Lung (tissue), 12 donors: Measurements from ENCODE around the gene GALNS. TPM values are rescaled to one million over a fixed set of nuclear protein-coding genes. Genes with fewer than 3 reads are reported as not detected.
"Not testable (repeated sequence)": the region's sequence is repeated elsewhere in the genome, so short reads cannot be mapped to it uniquely, and the experiment has no call there.

ENCODE experiments used
- ATAC-seq: fragments of 200-7000 bp; cut with Tn5 transposase; one replicate; pipeline ENCODE4 v1.9.1; 2020; ENCODE audit warnings: moderate number of reproducible peaks; ENCODE audit not compliant: insufficient read depth, low FRiP score
- DNase-seq, 3 donors: peaks; one replicate each; pipeline ENCODE4 v3.0.0-alpha.2; 2013 to 2017
- H3K27ac ChIP-seq, 2 donors: one replicate each; pipeline ENCODE4 v1.5.1; 2013; ENCODE audit warnings: mild to moderate bottlenecking in 2 of 2, moderate library complexity in 2 of 2, control low read depth in 1 of 2, inconsistent platforms in 1 of 2, low read depth in 1 of 2, low read length in 1 of 2
- H3K27me3 ChIP-seq, 3 donors: one replicate each; pipeline ENCODE4 v1.5.1; 2013; ENCODE audit warnings: low read length in 2 of 3; ENCODE audit not compliant: control insufficient read depth in 3 of 3, insufficient read depth in 3 of 3
- H3K36me3 ChIP-seq, 4 donors: one replicate each; pipeline ENCODE4 v1.5.1; 2013; ENCODE audit warnings: low read length in 4 of 4, mild to moderate bottlenecking in 1 of 4, moderate library complexity in 1 of 4; ENCODE audit not compliant: control insufficient read depth in 4 of 4, insufficient read depth in 4 of 4
- H3K4me1 ChIP-seq, 5 donors: one replicate each; pipeline ENCODE4 v1.5.1; 2013; ENCODE audit warnings: low read length in 5 of 5, mild to moderate bottlenecking in 2 of 5, moderate library complexity in 1 of 5; ENCODE audit not compliant: control insufficient read depth in 5 of 5, insufficient read depth in 5 of 5
- H3K4me3 ChIP-seq: one replicate; pipeline ENCODE4 v1.5.1; 2013; ENCODE audit warnings: mild to moderate bottlenecking, control low read depth, moderate library complexity
- H3K9ac ChIP-seq, 2 donors: one replicate each; pipeline ENCODE4 v1.5.1; 2013; ENCODE audit warnings: low read length in 2 of 2, control low read depth in 1 of 2; ENCODE audit not compliant: insufficient read depth in 1 of 2
- H3K9me3 ChIP-seq, 4 donors: one replicate each; pipeline ENCODE4 v1.5.1; 2013; ENCODE audit warnings: low read length in 3 of 4, mild to moderate bottlenecking in 1 of 4, moderate library complexity in 1 of 4; ENCODE audit not compliant: control insufficient read depth in 4 of 4, insufficient read depth in 3 of 4
- CTCF ChIP-seq: IDR thresholded peaks from 2 replicates; pipeline ENCODE4 v1.5.1; 2012; ENCODE audit warnings: mild to moderate bottlenecking; ENCODE audit errors: control extremely low read depth, extremely low read depth
- WGBS, 2 donors: extraction: QIAGEN DNeasy Blood & Tissue Kit; methylation state at CpG; one replicate each; pipeline ENCODE4 v1.1.7; 2013; 5-methylcytosine and 5-hydroxymethylcytosine counted together
- polyA plus RNA-seq, 2 donors: library from polyadenylated mRNA; stranded (reverse); fragments of 200-250 nt; gene quantifications; one replicate each; pipeline ENCODE4 v1.2.1, GENCODE V29; 2013
- total RNA-seq, 2 donors: library from RNA; depleted of rRNA in 1 of 2; stranded (reverse); fragments of >200 nt in 1 of 2; gene quantifications; one replicate each; pipeline ENCODE4 v1.2.1, GENCODE V29; 2014 to 2021
- donor health status: control.
- donor health status: control.
- donor health status: Bipolar disorder and iron deficiency.
- donor health status: healthy.
- donor health status: DM: yes; HTN: yes; CAD: no.

GALNS gene
- total and polyA plus RNA-seq, 4 donors = 21.4 to 61.9 (median 30.3) TPM

- Histone ChIP-seq H3K27me3 (no peaks in the 10 kb centered on the region), H3K4me1 (peaks cover 0 to 9% (median 2%) of the 10 kb centered on the region in 5 donors), H3K27ac (no peak overlapping the region), H3K36me3 (peaks cover 0 to 11% (median 0%) of the 10 kb centered on the region in 4 donors), H3K9me3 (no peaks in the 10 kb centered on the region), H3K9ac (no peak overlapping the region), H3K4me3 (no peak overlapping the region)
- DNase-seq = no peak
- WGBS, 2 donors = 92 to 98% methylated on average over 20 of the region's 20 CpGs
- no peak for ATAC-seq
- TF ChIP-seq CTCF = no peak
Observed at GRCh38 chr16:88892065-88892464, 35.3 kb upstream of the GALNS start.

- H3K9me3 ChIP-seq = no peaks in the 10 kb centered on the region
- ATAC-seq (no peak), DNase-seq (no peak)
- no peak overlapping the region for H3K27ac ChIP-seq
- H3K27me3 ChIP-seq = no peaks in the 10 kb centered on the region
- peaks cover 0 to 5% (median 0%) of the 10 kb centered on the region in 4 donors for H3K36me3 ChIP-seq
- WGBS, 2 donors = 94 to 96% methylated on average over 16 of the region's 16 CpGs
- no peak for TF ChIP-seq CTCF
- no peak overlapping the region for H3K4me3 ChIP-seq
- no peak overlapping the region for H3K9ac ChIP-seq
- peaks cover 0 to 17% (median 7%) of the 10 kb centered on the region in 5 donors for H3K4me1 ChIP-seq
Observed at GRCh38 chr16:88891083-88891482, 34.3 kb upstream of the GALNS start.

GRCh38 chr16:88889702-88890352 lies 33.1 kb upstream of the GALNS start:
- H3K36me3 ChIP-seq, H3K9ac ChIP-seq, ATAC-seq, H3K27ac ChIP-seq, H3K4me3 ChIP-seq, H3K27me3 ChIP-seq, DNase-seq, H3K9me3 ChIP-seq: not testable (repeated sequence)
- WGBS, 2 donors = 90 to 96% methylated on average over 48 of the region's 48 CpGs
- H3K4me1 ChIP-seq = peaks cover 0 to 20% (median 7%) of the 10 kb centered on the region in 5 donors

- Histone ChIP-seq H3K27me3 (no peaks in the 10 kb centered on the region), H3K27ac (peak overlapping the region in 1 of 2 donors; percentile 35), H3K36me3 (peaks cover 0 to 9% (median 0%) of the 10 kb centered on the region in 4 donors), H3K4me3 (no peak overlapping the region), H3K4me1 (peaks cover 0 to 20% (median 7%) of the 10 kb centered on the region in 5 donors), H3K9me3 (no peaks in the 10 kb centered on the region), H3K9ac (no peak overlapping the region)
- WGBS, 2 donors = 81 to 83% methylated on average over 29 to 30 of the region's 30 CpGs
- no peak for TF ChIP-seq CTCF
- no peak for ATAC-seq
- DNase-seq = no peak
Observed at GRCh38 chr16:88888461-88889387, 32.0 kb upstream of the GALNS start.
